Activated T-helper 1 cell treated with anti-CD3 and anti-CD28 coated beads, Interleukin-12 subunit alpha, Interleukin-12 subunit beta, Interleukin-2, Interleukin-4 antibody, amounts not matched to agents 30 ng/mL and 10 ng/mL and 1 ng/mL, durations not matched to agents 14 hours and 24 hours and 36 hours (primary cell): ENCODE results near the gene THADA. TPM values are rescaled to one million over a fixed set of nuclear protein-coding genes. Genes with fewer than 3 reads are reported as not detected.
"Not testable (repeated sequence)": the region's sequence is repeated elsewhere in the genome, so short reads cannot be mapped to it uniquely, and the experiment has no call there.

Experiments used
- DNase-seq: peaks from one replicate; pipeline ENCODE4 v3.0.0; 2021; ENCODE audit warnings: low spot score
- H3K27ac Mint-ChIP-seq: one replicate; pipeline ENCODE4 v1.8.0; 2021; ENCODE audit warnings: mild to moderate bottlenecking, mixed read lengths
- H3K27me3 Mint-ChIP-seq: one replicate; pipeline ENCODE4 v1.8.0; 2022; ENCODE audit warnings: mild to moderate bottlenecking, moderate library complexity, mixed read lengths; ENCODE audit not compliant: insufficient read depth
- H3K36me3 Mint-ChIP-seq: one replicate; pipeline ENCODE4 v1.8.0; 2021; ENCODE audit warnings: low read depth, mixed read lengths
- H3K4me1 Mint-ChIP-seq: one replicate; pipeline ENCODE4 v1.8.0; 2021; ENCODE audit warnings: low read depth, mixed read lengths
- H3K4me3 Mint-ChIP-seq: one replicate; pipeline ENCODE4 v1.8.0; 2021; ENCODE audit warnings: mild to moderate bottlenecking, moderate library complexity, mixed read lengths
- H3K9me3 Mint-ChIP-seq: one replicate; pipeline ENCODE4 v1.8.0; 2021; ENCODE audit warnings: mixed read lengths
- intact Hi-C: fragments of 100-400 bp; cut with micrococcal nuclease; formaldehyde crosslinking; loops from one replicate; pipeline ENCODE4 v1.15.1; 2024
- total RNA-seq: library from RNA; stranded (reverse); gene quantifications from 2 replicates; pipeline ENCODE4 v1.2.3, GENCODE V29; 2022

Gene THADA
- total RNA-seq, 1 donor from 2014 or later: 51.7 TPM

DNA sequence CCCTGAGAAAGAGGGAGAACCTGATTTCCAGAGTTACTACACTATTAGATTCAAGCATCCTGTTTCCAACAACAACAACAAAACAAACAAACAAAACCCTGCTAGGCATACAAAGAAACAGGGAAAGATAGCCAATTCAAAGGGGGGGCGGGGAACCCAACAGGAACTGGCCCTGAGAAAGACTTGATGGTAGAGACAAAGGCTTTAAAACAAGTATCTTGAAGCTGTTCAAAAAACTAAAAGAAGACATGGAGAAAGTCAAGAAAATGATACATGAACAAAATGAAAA lies 147.1 kb downstream of the THADA start:
- Mint-ChIP-seq H3K4me3 (no peak overlapping the region), H3K27me3 (no peaks in the 10 kb centered on the region), H3K36me3 (peaks cover 28% of the 10 kb centered on the region), H3K27ac (no peak overlapping the region), H3K4me1 (peaks cover 9% of the 10 kb centered on the region), H3K9me3 (no peaks in the 10 kb centered on the region)
- intact Hi-C loops: no loop called here
- no peak for DNase-seq

DNA sequence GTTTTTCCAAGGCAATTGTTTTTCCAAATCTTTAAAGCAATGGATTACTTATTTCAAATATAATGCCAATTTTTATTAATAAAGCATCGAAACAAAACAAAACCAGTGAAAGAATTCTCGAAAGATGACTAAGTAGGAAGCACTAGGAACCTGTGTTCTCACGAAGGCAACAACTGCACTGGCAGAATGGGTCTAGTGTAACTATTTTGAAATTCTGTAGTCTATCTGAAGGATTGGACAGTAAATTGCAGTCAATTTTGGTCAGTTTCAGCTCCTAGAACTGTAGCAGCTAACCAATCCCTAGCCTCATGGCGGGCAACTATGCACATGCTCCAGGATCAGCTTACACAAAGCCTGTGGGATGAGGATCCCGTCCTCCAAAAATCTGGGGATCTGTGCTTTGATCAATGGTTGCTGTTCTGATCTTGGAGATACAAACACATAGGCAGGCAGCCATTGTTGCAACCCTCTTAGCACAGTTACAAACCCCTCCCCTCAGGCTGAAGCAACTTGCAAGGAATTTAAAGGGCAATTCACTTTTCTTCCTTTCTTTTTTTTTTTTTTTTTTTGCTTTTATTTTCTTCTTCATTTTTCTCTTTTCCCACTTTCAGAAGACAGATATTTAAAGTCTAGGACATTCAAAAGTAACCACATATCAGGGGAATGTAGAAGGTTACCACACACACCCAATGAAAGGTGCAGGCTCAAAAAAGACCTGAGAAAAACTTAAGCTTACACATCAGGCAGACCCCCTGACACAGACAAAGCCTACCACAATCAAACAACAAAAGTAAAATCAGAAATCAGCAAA lies 147.6 kb downstream of the THADA start:
- Mint-ChIP-seq H3K27ac (no peak overlapping the region), H3K4me1 (peaks cover 9% of the 10 kb centered on the region), H3K27me3 (no peaks in the 10 kb centered on the region), H3K9me3 (no peaks in the 10 kb centered on the region), H3K36me3 (peaks cover 28% of the 10 kb centered on the region), H3K4me3 (no peak overlapping the region)
- no peak for DNase-seq
- intact Hi-C loops: no loop called here

DNA sequence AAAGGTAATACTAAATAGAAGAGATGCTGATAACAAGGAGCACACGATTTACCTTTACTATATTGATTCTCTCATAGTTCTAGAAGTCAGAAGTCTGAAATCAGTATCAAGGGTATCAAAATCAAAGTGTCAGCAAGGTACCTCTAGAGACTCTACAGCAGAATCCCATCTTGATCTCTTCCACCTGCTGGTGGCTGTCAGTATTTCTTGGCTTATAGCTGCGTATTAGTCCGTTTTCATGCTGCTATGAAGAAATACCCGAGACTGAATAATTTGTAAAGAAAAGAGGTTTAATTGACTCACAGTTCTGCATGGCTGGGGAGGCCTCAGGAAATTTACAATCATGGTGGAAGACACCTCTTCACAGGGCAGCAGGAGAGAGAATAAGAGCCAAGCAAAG lies 149.1 kb downstream of the THADA start:
- H3K4me1 Mint-ChIP-seq, H3K9me3 Mint-ChIP-seq, H3K27me3 Mint-ChIP-seq, DNase-seq, H3K27ac Mint-ChIP-seq, H3K4me3 Mint-ChIP-seq, intact Hi-C loops: not testable (repeated sequence)
- peaks cover 31% of the 10 kb centered on the region for H3K36me3 Mint-ChIP-seq

DNA sequence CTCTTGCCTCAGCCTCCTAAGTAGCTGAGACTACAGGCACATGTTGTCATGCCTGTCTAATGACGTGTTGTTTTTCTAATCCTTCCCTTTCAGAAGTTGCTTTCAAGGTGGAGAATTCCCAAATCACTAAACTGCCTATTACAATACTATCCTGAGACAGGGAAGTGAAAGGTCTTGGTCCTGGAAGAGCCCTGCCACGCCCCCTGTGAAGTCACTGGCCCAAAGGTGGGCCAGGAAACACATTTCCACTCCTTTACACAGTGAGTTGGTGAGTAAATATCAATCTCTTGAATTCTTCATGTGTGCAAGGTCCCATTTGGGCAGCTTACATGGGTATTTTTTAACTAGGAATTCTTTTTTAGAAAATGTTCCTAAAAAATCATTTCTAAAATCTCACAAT lies 150.1 kb downstream of the THADA start:
- Mint-ChIP-seq H3K27me3 (no peaks in the 10 kb centered on the region), H3K27ac (no peak overlapping the region), H3K4me1 (no peaks in the 10 kb centered on the region), H3K4me3 (no peak overlapping the region), H3K9me3 (no peaks in the 10 kb centered on the region), H3K36me3 (peaks cover 33% of the 10 kb centered on the region)
- intact Hi-C loops: no loop called here
- no peak for DNase-seq

DNA sequence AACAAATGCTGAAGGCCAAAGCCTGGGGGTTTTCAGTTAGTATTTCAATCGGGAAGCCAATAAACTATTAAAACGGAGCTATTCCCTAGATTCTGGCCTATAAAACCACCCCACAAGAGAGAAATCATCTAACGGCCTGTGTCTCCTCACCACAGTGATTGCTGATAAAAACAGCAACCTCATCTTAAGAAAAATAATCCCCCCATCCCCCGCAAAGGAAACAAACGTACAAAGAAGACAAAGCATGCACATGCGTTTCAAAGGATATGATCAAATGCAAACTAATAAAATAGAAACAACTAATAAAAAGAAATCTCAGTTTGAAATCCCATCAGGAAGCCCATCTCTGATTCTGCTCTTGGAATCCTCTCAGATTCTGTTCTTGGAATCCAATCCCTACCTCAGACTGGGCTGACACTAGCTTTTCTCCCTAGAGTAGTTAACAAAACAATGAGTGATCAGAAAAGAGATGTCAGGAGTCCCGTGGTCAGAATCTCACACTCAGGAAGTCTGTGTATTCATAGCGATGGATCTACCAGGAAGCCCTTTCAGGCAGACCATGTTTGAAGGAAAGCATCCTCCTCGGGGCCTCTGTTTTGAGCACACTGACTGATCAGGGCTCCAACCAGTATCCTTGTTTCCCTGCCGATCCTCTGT lies 150.7 kb downstream of the THADA start:
- H3K9me3 Mint-ChIP-seq: no peaks in the 10 kb centered on the region
- peaks cover 33% of the 10 kb centered on the region for H3K36me3 Mint-ChIP-seq
- intact Hi-C loops: no loop called here
- DNase-seq: no peak
- H3K27ac Mint-ChIP-seq: no peak overlapping the region
- H3K4me3 Mint-ChIP-seq: no peak overlapping the region
- no peaks in the 10 kb centered on the region for H3K4me1 Mint-ChIP-seq
- H3K27me3 Mint-ChIP-seq: no peaks in the 10 kb centered on the region

DNA sequence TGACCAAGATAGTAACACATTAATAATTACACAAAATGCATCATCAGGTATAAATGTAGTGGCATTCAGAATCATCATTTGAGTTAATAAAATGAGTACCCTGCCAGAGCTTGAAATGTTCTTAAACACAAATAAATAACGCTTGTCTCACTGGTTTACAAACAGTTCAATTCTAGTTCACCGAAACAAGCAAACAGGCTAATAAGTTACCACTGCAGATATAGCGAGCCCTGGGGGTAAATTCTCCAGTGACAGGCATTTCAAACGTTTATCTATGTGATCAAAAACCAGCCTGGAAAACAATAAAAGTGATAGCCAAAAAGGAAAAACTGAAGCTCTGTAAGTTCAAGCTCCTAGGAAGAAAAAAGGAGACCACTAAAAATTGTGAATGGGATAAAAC lies 152.6 kb downstream of the THADA start:
- H3K27ac Mint-ChIP-seq: no peak overlapping the region
- peaks cover 25% of the 10 kb centered on the region for H3K36me3 Mint-ChIP-seq
- no peaks in the 10 kb centered on the region for H3K9me3 Mint-ChIP-seq
- H3K4me1 Mint-ChIP-seq: no peaks in the 10 kb centered on the region
- no peak for DNase-seq
- no peaks in the 10 kb centered on the region for H3K27me3 Mint-ChIP-seq
- H3K4me3 Mint-ChIP-seq: no peak overlapping the region
- intact Hi-C loops: no loop called here

DNA sequence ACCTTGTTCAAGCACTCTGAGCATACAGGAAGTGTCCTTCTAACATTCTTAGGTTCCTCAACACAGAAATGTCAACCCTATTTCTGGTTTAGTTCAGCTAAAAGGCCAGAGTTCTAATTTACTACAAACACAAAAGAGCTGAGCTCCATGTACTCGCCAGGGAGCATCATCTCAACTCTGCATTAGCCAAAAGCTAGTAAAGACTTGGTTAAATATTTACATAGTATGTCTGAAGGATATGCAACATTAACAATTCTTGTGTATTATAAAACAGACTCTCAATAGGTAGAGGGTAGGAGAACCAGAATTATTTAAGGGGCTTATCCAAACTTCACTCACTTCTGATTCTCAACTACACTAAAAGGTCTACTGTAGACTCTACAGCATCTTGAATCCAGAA lies 154.6 kb downstream of the THADA start:
- no peak for DNase-seq
- no peaks in the 10 kb centered on the region for H3K4me1 Mint-ChIP-seq
- H3K27ac Mint-ChIP-seq: no peak overlapping the region
- peaks cover 23% of the 10 kb centered on the region for H3K36me3 Mint-ChIP-seq
- H3K4me3 Mint-ChIP-seq: no peak overlapping the region
- intact Hi-C loops: no loop called here
- H3K27me3 Mint-ChIP-seq: no peaks in the 10 kb centered on the region
- H3K9me3 Mint-ChIP-seq: no peaks in the 10 kb centered on the region

DNA sequence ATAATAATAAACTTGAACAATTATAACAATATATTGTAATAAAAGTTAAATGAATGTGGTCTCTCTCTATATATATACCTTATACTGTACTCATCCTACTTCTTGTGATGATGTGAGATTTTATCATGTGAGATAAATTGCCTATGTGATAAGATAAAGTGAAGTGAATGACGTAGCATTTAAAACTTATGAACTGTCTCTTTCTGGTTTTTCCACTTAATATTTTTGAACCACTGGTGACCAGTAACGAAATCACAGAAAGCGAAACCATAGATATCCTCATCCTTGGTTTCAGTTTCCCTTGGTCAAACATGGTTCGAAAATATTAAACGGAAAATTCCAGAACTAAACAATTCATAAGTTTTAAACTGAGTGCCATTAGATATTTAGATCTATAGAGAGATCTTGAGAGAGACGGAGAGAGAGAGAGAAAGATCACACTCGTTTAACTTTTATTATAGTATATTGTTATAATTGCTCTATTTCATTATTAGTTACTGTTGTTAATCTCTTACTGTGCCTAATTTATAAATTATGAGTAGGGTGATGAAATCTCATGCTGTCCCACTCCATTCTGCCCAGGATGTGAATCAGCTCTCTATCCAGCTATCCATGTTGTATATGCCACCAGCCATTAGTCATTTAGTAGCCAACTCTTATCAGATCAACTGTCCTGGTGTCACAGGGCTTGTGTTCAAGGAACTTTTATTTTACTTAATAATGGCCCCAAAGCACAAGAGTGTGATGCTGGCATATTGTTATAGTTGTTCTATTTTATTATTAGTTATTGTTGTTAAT lies 156.8 kb downstream of the THADA start:
- no peaks in the 10 kb centered on the region for H3K9me3 Mint-ChIP-seq
- no peak overlapping the region for H3K4me3 Mint-ChIP-seq
- H3K4me1 Mint-ChIP-seq: no peaks in the 10 kb centered on the region
- H3K36me3 Mint-ChIP-seq: peaks cover 18% of the 10 kb centered on the region
- no peak for DNase-seq
- H3K27ac Mint-ChIP-seq: no peak overlapping the region
- intact Hi-C loops: no loop called here
- H3K27me3 Mint-ChIP-seq: no peaks in the 10 kb centered on the region

DNA sequence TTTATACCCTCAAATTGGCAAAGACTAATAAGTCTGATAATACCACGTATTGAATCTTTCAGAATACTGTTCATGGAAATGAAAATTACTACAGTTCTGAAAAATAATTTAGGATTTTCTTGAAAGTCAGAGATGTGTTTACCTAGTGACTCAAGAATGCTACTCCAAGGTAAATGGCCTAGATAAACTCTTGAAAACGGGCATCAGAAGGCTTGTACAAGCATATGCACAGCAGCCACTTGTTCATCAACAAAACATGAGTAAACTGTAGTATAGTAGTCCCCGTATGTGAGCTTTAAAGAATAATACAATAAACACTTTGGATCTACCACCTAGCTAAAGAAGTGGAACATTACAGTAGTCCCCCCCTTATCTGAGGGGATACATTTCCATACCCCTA lies 157.5 kb downstream of the THADA start:
- no peaks in the 10 kb centered on the region for H3K27me3 Mint-ChIP-seq
- H3K9me3 Mint-ChIP-seq: no peaks in the 10 kb centered on the region
- intact Hi-C loops: no loop called here
- H3K4me1 Mint-ChIP-seq: no peaks in the 10 kb centered on the region
- no peak overlapping the region for H3K27ac Mint-ChIP-seq
- peaks cover 18% of the 10 kb centered on the region for H3K36me3 Mint-ChIP-seq
- no peak overlapping the region for H3K4me3 Mint-ChIP-seq
- DNase-seq: no peak

DNA sequence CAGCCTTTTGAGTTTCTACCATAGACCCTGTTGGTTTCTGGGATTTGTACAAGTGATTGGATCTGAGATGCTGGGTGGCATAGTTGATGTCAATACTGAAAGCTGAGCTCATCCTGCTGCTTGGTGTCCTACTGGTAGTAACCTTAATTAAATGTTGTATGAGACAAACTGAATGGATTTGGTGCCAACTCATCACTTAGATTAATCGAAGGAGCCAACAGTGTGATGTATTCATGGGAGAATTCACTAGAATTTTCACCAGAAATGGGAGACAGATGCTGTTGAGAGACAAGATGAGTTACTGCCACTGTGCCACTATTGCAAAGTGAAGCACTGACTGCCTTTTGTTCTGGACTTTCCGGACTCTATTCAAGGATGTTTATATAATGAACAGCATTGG lies 158.5 kb downstream of the THADA start:
- H3K27me3 Mint-ChIP-seq: no peaks in the 10 kb centered on the region
- no peak for DNase-seq
- intact Hi-C loops: no loop called here
- no peak overlapping the region for H3K4me3 Mint-ChIP-seq
- peaks cover 19% of the 10 kb centered on the region for H3K36me3 Mint-ChIP-seq
- H3K9me3 Mint-ChIP-seq: no peaks in the 10 kb centered on the region
- no peak overlapping the region for H3K27ac Mint-ChIP-seq
- H3K4me1 Mint-ChIP-seq: no peaks in the 10 kb centered on the region

DNA sequence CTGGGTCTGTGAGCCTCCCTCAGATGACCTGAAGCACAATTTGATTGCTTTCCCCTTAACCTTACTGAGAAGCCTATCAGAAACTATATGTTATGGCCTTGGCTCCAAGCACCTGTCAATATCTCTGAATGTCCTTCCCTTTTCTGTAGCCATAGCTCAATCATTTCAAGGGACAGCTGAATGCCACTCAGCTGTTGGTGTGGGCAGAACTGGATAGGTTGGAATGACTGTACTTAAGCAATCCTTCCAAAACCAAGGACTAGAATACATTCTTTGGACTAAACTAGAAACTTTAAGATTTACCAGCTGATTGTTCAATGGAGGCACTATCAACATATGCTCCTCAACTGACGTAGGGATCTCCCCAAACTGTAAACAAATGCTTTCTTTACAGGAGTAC lies 159.4 kb downstream of the THADA start:
- intact Hi-C loops: no loop called here
- no peak overlapping the region for H3K27ac Mint-ChIP-seq
- H3K4me3 Mint-ChIP-seq: no peak overlapping the region
- DNase-seq: no peak
- no peaks in the 10 kb centered on the region for H3K9me3 Mint-ChIP-seq
- H3K4me1 Mint-ChIP-seq: no peaks in the 10 kb centered on the region
- H3K27me3 Mint-ChIP-seq: no peaks in the 10 kb centered on the region
- peaks cover 13% of the 10 kb centered on the region for H3K36me3 Mint-ChIP-seq

DNA sequence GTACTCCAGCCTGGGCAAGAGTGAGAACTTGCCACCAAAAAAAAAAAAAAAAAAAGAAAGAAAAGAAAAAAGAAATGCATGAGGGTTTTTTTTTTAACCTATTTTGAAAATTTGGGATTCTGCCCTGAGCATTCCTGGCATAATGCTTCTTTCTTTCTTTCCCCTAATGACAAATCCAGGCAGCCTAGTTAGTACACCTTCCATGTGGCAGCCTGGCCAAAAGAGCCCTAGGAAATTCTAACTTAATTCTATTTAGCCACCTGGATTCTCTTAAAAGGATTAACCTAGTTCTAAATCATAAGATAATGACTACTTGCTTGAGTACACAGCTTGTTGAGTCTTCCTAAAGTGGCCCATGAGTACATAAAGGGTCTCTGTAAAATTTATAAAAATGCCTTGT lies 160.1 kb downstream of the THADA start:
- peaks cover 13% of the 10 kb centered on the region for H3K36me3 Mint-ChIP-seq
- H3K27me3 Mint-ChIP-seq: peaks cover 2% of the 10 kb centered on the region
- H3K27ac Mint-ChIP-seq: no peak overlapping the region
- intact Hi-C loops: no loop called here
- H3K4me1 Mint-ChIP-seq: no peaks in the 10 kb centered on the region
- no peak overlapping the region for H3K4me3 Mint-ChIP-seq
- DNase-seq: no peak
- no peaks in the 10 kb centered on the region for H3K9me3 Mint-ChIP-seq

DNA sequence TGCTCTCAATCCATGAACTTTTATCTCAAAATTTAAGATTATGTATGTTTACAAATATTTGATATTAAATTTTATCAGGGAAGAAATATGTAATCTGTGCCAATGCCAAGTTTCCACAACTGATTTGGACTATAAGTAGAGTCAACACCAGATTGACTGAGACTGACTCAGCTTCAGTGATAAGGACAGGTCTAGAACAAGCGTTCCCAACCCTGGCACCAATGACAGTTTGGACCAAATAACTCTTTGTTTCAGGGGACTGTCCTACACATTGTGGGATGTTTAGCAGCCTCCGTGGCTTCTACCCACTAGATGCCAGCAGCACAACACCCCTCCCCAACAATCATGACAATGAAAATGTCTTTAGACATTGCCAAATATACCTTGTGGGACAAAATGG lies 165.3 kb downstream of the THADA start:
- intact Hi-C loops: no loop called here

More for the DNA sequence above, 165.3 kb downstream of the THADA start:
- Mint-ChIP-seq H3K27ac (no peak overlapping the region), H3K27me3 (peaks cover 2% of the 10 kb centered on the region), H3K4me3 (no peak overlapping the region), H3K36me3 (peaks cover 19% of the 10 kb centered on the region), H3K9me3 (no peaks in the 10 kb centered on the region), H3K4me1 (peaks cover 18% of the 10 kb centered on the region)
- DNase-seq: no peak
